Measurements from ENCODE around the gene GPATCH3. TPM values are rescaled to one million over a fixed set of nuclear protein-coding genes. Genes with fewer than 3 reads are reported as not detected.

GPATCH3 gene
- total RNA-seq, 2 donors from 2014 or later: 9.2 to 28.2 TPM

- WGBS: 48% methylated on average over 5 of the region's 5 CpGs
- peak; percentile 47 for TF ChIP-seq POLR2AphosphoS5 (IDR thresholded peaks at IDR 0.05)
- no peak for TF ChIP-seq POLR2A (IDR thresholded peaks at IDR 0.05)
- TF ChIP-seq, protein P1, sequence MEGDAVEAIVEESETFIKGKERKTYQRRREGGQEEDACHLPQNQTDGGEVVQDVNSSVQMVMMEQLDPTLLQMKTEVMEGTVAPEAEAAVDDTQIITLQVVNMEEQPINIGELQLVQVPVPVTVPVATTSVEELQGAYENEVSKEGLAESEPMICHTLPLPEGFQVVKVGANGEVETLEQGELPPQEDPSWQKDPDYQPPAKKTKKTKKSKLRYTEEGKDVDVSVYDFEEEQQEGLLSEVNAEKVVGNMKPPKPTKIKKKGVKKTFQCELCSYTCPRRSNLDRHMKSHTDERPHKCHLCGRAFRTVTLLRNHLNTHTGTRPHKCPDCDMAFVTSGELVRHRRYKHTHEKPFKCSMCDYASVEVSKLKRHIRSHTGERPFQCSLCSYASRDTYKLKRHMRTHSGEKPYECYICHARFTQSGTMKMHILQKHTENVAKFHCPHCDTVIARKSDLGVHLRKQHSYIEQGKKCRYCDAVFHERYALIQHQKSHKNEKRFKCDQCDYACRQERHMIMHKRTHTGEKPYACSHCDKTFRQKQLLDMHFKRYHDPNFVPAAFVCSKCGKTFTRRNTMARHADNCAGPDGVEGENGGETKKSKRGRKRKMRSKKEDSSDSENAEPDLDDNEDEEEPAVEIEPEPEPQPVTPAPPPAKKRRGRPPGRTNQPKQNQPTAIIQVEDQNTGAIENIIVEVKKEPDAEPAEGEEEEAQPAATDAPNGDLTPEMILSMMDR (IDR thresholded peaks at IDR 0.05): no peak
- intact Hi-C loops (cut with DNase I): no loop called here
- Histone ChIP-seq H3K4me3 (no peak overlapping the region), H3K4me1 (replicated peaks) (peaks cover 28% of the 10 kb centered on the region), H3K27ac (peak overlapping the region; percentile 71 to 85), H3K9me3 (no peaks in the 10 kb centered on the region), H3K27me3 (replicated peaks; ENCODE audit: insufficient read depth) (no peaks in the 10 kb centered on the region), H3K36me3 (peaks cover 0 to 20% of the 10 kb centered on the region in 2 donors)
- peak; percentile 74 for DNase-seq (ENCODE audit: low spot score)
Measured at GRCh38 chr1:26854906-26855305, 45.4 kb downstream of the GPATCH3 start.

- intact Hi-C loops (cut with DNase I): loop anchor here (2.0 kb wide), 1 partner anchor 23 kb away; no protein-coding TSS in a partner anchor
- peaks cover 28% of the 10 kb centered on the region for H3K4me1 ChIP-seq (replicated peaks)
- H3K9me3 ChIP-seq: no peaks in the 10 kb centered on the region
- H3K4me3 ChIP-seq: no peak overlapping the region
- WGBS: 89% methylated on average over 10 of the region's 10 CpGs
- H3K36me3 ChIP-seq: peaks cover 0 to 23% of the 10 kb centered on the region in 2 donors
- no peaks in the 10 kb centered on the region for H3K27me3 ChIP-seq (replicated peaks; ENCODE audit: insufficient read depth)
- no peak for DNase-seq (ENCODE audit: low spot score)
- TF ChIP-seq POLR2AphosphoS5 (IDR thresholded peaks at IDR 0.05): no peak
- TF ChIP-seq POLR2A (IDR thresholded peaks at IDR 0.05): no peak
- TF ChIP-seq, protein P1 (IDR thresholded peaks at IDR 0.05): no peak
- H3K27ac ChIP-seq: peak overlapping the region; percentile 30 to 85
Measured at GRCh38 chr1:26853600-26853999, 46.7 kb downstream of the GPATCH3 start.

- WGBS: 19% methylated on average over 3 of the region's 3 CpGs
- Histone ChIP-seq H3K4me1 (replicated peaks) (peaks cover 28% of the 10 kb centered on the region), H3K9me3 (no peaks in the 10 kb centered on the region), H3K27me3 (replicated peaks; ENCODE audit: insufficient read depth) (no peaks in the 10 kb centered on the region), H3K4me3 (no peak overlapping the region), H3K27ac (peak overlapping the region; percentile 30 to 85), H3K36me3 (peaks cover 0 to 27% of the 10 kb centered on the region in 2 donors)
- no peak for TF ChIP-seq POLR2A (IDR thresholded peaks at IDR 0.05)
- TF ChIP-seq POLR2AphosphoS5 (IDR thresholded peaks at IDR 0.05): peak; percentile 73
- TF ChIP-seq, protein P1 (IDR thresholded peaks at IDR 0.05): peak; percentile 77 to 94 (median 90)
- intact Hi-C loops (cut with DNase I): loop anchor here (2.0 kb wide), 1 partner anchor 24 kb away; no protein-coding TSS in a partner anchor
- peak; percentile 94 for DNase-seq (ENCODE audit: low spot score)
Measured at GRCh38 chr1:26853156-26853555, 47.1 kb downstream of the GPATCH3 start.

- no peaks in the 10 kb centered on the region for H3K27me3 ChIP-seq (replicated peaks; ENCODE audit: insufficient read depth)
- no peak overlapping the region for H3K27ac ChIP-seq
- no peak for DNase-seq (ENCODE audit: low spot score)
- TF ChIP-seq POLR2A (IDR thresholded peaks at IDR 0.05) (no peak), POLR2AphosphoS5 (IDR thresholded peaks at IDR 0.05) (no peak)
- TF ChIP-seq, protein P1 (IDR thresholded peaks at IDR 0.05): no peak
- WGBS: 71% methylated on average over 9 of the region's 9 CpGs
- H3K36me3 ChIP-seq: peaks cover 0 to 32% of the 10 kb centered on the region in 2 donors
- H3K4me1 ChIP-seq (replicated peaks): peaks cover 26% of the 10 kb centered on the region
- no peaks in the 10 kb centered on the region for H3K9me3 ChIP-seq
- intact Hi-C loops (cut with DNase I): loop anchor here (2.0 kb wide), 1 partner anchor 24 kb away; no protein-coding TSS in a partner anchor
- no peak overlapping the region for H3K4me3 ChIP-seq
Measured at GRCh38 chr1:26852701-26853100, 47.6 kb downstream of the GPATCH3 start.

DNA sequence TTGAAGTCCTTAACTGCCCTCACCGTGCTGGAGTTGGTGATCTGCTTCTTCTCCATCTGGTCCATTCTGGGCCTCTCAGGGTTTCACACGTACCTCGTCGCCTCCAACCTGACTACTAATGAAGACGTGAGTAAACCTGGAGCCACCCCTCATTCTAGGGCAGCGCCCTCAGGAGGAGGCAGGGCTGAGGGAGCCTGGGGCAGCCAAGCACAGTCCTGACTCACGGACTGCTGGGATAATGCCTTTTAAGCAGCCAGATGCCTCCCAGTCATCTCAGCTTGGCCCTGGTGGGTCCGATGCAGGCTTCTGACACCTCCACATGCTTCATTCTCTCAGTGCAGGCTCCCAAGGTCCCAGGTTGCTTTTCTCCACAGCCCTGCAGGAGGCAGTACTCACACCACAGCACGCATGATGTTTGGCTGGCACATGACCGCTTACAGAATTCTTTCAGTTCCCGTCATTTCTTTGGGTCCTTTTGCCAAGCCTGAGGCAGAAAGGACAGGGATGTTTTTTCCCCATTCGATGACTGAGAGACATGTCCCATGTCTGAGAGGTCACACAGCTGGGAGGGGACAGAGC is 49.1 kb downstream of the GPATCH3 start:
- WGBS: 81% methylated on average over 12 of the region's 12 CpGs
- H3K36me3 ChIP-seq: peaks cover 0 to 32% of the 10 kb centered on the region in 2 donors

More for the DNA sequence above, 49.1 kb downstream of the GPATCH3 start:
- H3K9me3 ChIP-seq: no peaks in the 10 kb centered on the region
- H3K4me3 ChIP-seq: no peak overlapping the region
- no peak overlapping the region for H3K27ac ChIP-seq
- H3K4me1 ChIP-seq (replicated peaks): peaks cover 11% of the 10 kb centered on the region
- H3K27me3 ChIP-seq (replicated peaks; ENCODE audit: insufficient read depth): no peaks in the 10 kb centered on the region
- intact Hi-C loops (cut with DNase I): no loop called here
- DNase-seq (ENCODE audit: low spot score): no peak
- TF ChIP-seq, protein P1 (IDR thresholded peaks at IDR 0.05): no peak
- TF ChIP-seq POLR2A (IDR thresholded peaks at IDR 0.05): no peak
- TF ChIP-seq POLR2AphosphoS5 (IDR thresholded peaks at IDR 0.05): no peak

All from prostate gland (tissue), 2 donors.